ENCODE results near the gene CAPG. TPM values are rescaled to one million over a fixed set of nuclear protein-coding genes. Genes with fewer than 3 reads are reported as not detected.

Gene CAPG
- polyA plus RNA-seq, 1 donor from 2014 or later, result not detected

GRCh38 chr2:85458601-85459563 is 48.7 kb upstream of the CAPG start:
- Histone ChIP-seq H2AFZ (ENCODE audit: low read depth, low read length) (no peak overlapping the region), H3K79me2 (replicated peaks; ENCODE audit: insufficient read depth, low read length) (no peaks in the 10 kb centered on the region), H3F3A (ENCODE audit: insufficient read depth, low read length, poor library complexity, severe bottlenecking) (no peaks in the 10 kb centered on the region), H3K4me2 (ENCODE audit: low read length) (no peak overlapping the region), H3K27me3 (ENCODE audit: insufficient read depth, low read depth, low read length) (no peaks in the 10 kb centered on the region), H4K20me1 (ENCODE audit: insufficient read depth) (no peaks in the 10 kb centered on the region), H3K9me3 (ENCODE audit: low read length) (no peaks in the 10 kb centered on the region), H3K27ac (ENCODE audit: low read length) (no peak overlapping the region), H3K9ac (ENCODE audit: low read length) (no peak overlapping the region), H3K36me3 (ENCODE audit: insufficient read depth, low read length) (no peaks in the 10 kb centered on the region), H3K4me3 (ENCODE audit: low read length) (no peak overlapping the region), H3K9me2 (ENCODE audit: insufficient read depth, low read length) (no peaks in the 10 kb centered on the region)
- no peak for TF ChIP-seq POLR2AphosphoS5 (IDR thresholded peaks at IDR 0.05)
- TF ChIP-seq, protein P1, sequence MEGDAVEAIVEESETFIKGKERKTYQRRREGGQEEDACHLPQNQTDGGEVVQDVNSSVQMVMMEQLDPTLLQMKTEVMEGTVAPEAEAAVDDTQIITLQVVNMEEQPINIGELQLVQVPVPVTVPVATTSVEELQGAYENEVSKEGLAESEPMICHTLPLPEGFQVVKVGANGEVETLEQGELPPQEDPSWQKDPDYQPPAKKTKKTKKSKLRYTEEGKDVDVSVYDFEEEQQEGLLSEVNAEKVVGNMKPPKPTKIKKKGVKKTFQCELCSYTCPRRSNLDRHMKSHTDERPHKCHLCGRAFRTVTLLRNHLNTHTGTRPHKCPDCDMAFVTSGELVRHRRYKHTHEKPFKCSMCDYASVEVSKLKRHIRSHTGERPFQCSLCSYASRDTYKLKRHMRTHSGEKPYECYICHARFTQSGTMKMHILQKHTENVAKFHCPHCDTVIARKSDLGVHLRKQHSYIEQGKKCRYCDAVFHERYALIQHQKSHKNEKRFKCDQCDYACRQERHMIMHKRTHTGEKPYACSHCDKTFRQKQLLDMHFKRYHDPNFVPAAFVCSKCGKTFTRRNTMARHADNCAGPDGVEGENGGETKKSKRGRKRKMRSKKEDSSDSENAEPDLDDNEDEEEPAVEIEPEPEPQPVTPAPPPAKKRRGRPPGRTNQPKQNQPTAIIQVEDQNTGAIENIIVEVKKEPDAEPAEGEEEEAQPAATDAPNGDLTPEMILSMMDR (IDR thresholded peaks at IDR 0.05; ENCODE audit: poor library complexity, severe bottlenecking), result no peak
- TF ChIP-seq MXI1 (conservative IDR thresholded peaks at IDR 0.05; ENCODE audit: poor library complexity, severe bottlenecking), result no peak
- TF ChIP-seq EP300 (conservative IDR thresholded peaks at IDR 0.05; ENCODE audit: poor library complexity, severe bottlenecking), result no peak
- no peak for TF ChIP-seq REST (IDR thresholded peaks at IDR 0.05; ENCODE audit: borderline replicate concordance)
- no peak for TF ChIP-seq RAD21 (conservative IDR thresholded peaks at IDR 0.05)
- TF ChIP-seq EZH2 (IDR thresholded peaks at IDR 0.05; ENCODE audit: borderline replicate concordance, insufficient read depth, low read length, poor library complexity, severe bottlenecking), result no peak
- no peak for TF ChIP-seq TAF1 (IDR thresholded peaks at IDR 0.05; ENCODE audit: low read depth)
- no peak for TF ChIP-seq SMC3 (conservative IDR thresholded peaks at IDR 0.05; ENCODE audit: poor library complexity)

GRCh38 chr2:85457877-85458316 is 47.7 kb upstream of the CAPG start:
- Histone ChIP-seq H3K4me2 (ENCODE audit: low read length) (no peak overlapping the region), H4K20me1 (ENCODE audit: insufficient read depth) (no peaks in the 10 kb centered on the region), H3K4me3 (ENCODE audit: low read length) (no peak overlapping the region), H3K36me3 (ENCODE audit: insufficient read depth, low read length) (no peaks in the 10 kb centered on the region), H2AFZ (ENCODE audit: low read depth, low read length) (no peak overlapping the region), H3K9ac (ENCODE audit: low read length) (no peak overlapping the region), H3K9me2 (ENCODE audit: insufficient read depth, low read length) (no peaks in the 10 kb centered on the region), H3K79me2 (replicated peaks; ENCODE audit: insufficient read depth, low read length) (no peaks in the 10 kb centered on the region), H3K27ac (ENCODE audit: low read length) (no peak overlapping the region), H3K9me3 (ENCODE audit: low read length) (no peaks in the 10 kb centered on the region), H3F3A (ENCODE audit: insufficient read depth, low read length, poor library complexity, severe bottlenecking) (no peaks in the 10 kb centered on the region), H3K27me3 (ENCODE audit: insufficient read depth, low read depth, low read length) (no peaks in the 10 kb centered on the region)
- TF ChIP-seq EZH2 (IDR thresholded peaks at IDR 0.05; ENCODE audit: borderline replicate concordance, insufficient read depth, low read length, poor library complexity, severe bottlenecking) (no peak), EP300 (conservative IDR thresholded peaks at IDR 0.05; ENCODE audit: poor library complexity, severe bottlenecking) (peak; percentile 24), POLR2AphosphoS5 (IDR thresholded peaks at IDR 0.05) (peak; percentile 30), REST (IDR thresholded peaks at IDR 0.05; ENCODE audit: borderline replicate concordance) (no peak)
